ENCODE measurements around the gene EIPR1.

GRCh38 chr2:3202926-3203325, 174.7 kb downstream of the EIPR1 start:
- TF ChIP-seq CTCF (IDR thresholded peaks at IDR 0.05) = no peak
- no peak for TF ChIP-seq POLR2A (IDR thresholded peaks at IDR 0.05)
